CD4-positive, alpha-beta T cell (primary cell): ENCODE measurements around the gene KLHL33. TPM values are rescaled to one million over a fixed set of nuclear protein-coding genes. Genes with fewer than 3 reads are reported as not detected.

Experiments
- ATAC-seq: fragments of 200-7000 bp; cut with Tn5 transposase; one replicate; pipeline ENCODE4 v1.10.0; 2022; ENCODE audit warnings: mild to moderate bottlenecking; ENCODE audit not compliant: poor library complexity
- CTCF ChIA-PET: fragments of 350-600 bp; sonication (Branson Sonifier 250); formaldehyde crosslinking; loops from one replicate; lab custom pipeline; 2021; ENCODE audit warnings: antibody characterized with exemption, inconsistent platforms; lab: Charles Lee
- POLR2A ChIA-PET: fragments of 350-600 bp; sonication (Branson Sonifier 250); formaldehyde crosslinking; loops from one replicate; lab custom pipeline; 2021; ENCODE audit warnings: antibody characterized with exemption, inconsistent platforms; lab: Charles Lee
- DNase-seq, 14 experiments: peaks; one replicate each; pipeline ENCODE4 v3.0.0-alpha.2; 2013 to 2020; ENCODE audit warnings: mixed read lengths in 2 of 14
- H3K27ac ChIP-seq, 2 donors: one replicate each; pipeline versions ENCODE4 v1.5.1 to v1.7.0; 2013; ENCODE audit warnings: low read length in 2 of 2, low read depth in 1 of 2, mild to moderate bottlenecking in 1 of 2
- H3K27me3 ChIP-seq, 2 experiments: 1 replicate in 1 of 2; 2 replicates in 1 of 2; pipeline versions ENCODE4 v1.6.1 to v1.7.0; 2013; ENCODE audit warnings: low read length in 2 of 2, control low read depth in 1 of 2, mild to moderate bottlenecking in 1 of 2, moderate library complexity in 1 of 2; ENCODE audit not compliant: insufficient read depth in 2 of 2, control insufficient read depth in 1 of 2
- H3K36me3 ChIP-seq: one replicate; pipeline ENCODE4 v1.6.1; 2013; ENCODE audit warnings: low read length, control low read depth; ENCODE audit not compliant: insufficient read depth
- H3K4me1 ChIP-seq: one replicate; pipeline ENCODE4 v1.6.1; 2013; ENCODE audit warnings: low read length, control low read depth; ENCODE audit not compliant: insufficient read depth
- H3K4me3 ChIP-seq: one replicate; pipeline ENCODE4 v1.5.1; 2013; ENCODE audit warnings: mild to moderate bottlenecking, low read length, moderate library complexity
- H3K9me3 ChIP-seq, 2 experiments: 1 replicate in 1 of 2; 2 replicates in 1 of 2; pipeline versions ENCODE4 v1.6.1 to v1.7.0; 2013; ENCODE audit warnings: low read length in 2 of 2, mild to moderate bottlenecking in 2 of 2, control low read depth in 1 of 2, moderate library complexity in 1 of 2; ENCODE audit not compliant: control insufficient read depth in 1 of 2, insufficient read depth in 1 of 2
- H3K27ac Mint-ChIP-seq: one replicate; pipeline ENCODE4 v1.8.0; 2020; ENCODE audit warnings: mixed read lengths
- H3K27me3 Mint-ChIP-seq: one replicate; pipeline ENCODE4 v1.8.0; 2021; ENCODE audit warnings: mixed read lengths
- H3K36me3 Mint-ChIP-seq: one replicate; pipeline ENCODE4 v1.8.0; 2021; ENCODE audit warnings: low read depth, mixed read lengths
- H3K4me1 Mint-ChIP-seq: one replicate; pipeline ENCODE4 v1.8.0; 2021; ENCODE audit warnings: low read depth, mixed read lengths
- H3K4me3 Mint-ChIP-seq: one replicate; pipeline ENCODE4 v1.8.0; 2020; ENCODE audit warnings: mild to moderate bottlenecking, mixed read lengths
- H3K9me3 Mint-ChIP-seq: one replicate; pipeline ENCODE4 v1.8.0; 2020; ENCODE audit warnings: mixed read lengths
- CTCF ChIP-seq: fragments of 200-600 bp; IDR thresholded peaks from one replicate; pipeline ENCODE4 v1.8.0; 2022; ENCODE audit warnings: antibody characterized with exemption, mild to moderate bottlenecking
- intact Hi-C, 2 experiments: fragments of 100-400 bp; cut with DNase I in 1 of 2; cut with micrococcal nuclease in 1 of 2; formaldehyde crosslinking; loops; one replicate each; pipeline versions ENCODE4 v1.15.1 to v1.9.0; 2023 to 2025; cut with DNase I, micrococcal nuclease
- total RNA-seq, 174 experiments: library from RNA in 2 of 174; stranded (reverse) in 2 of 174; gene quantifications; one replicate each; pipeline ENCODE4 v1.2.3 and lab custom pipeline; 2021 to 2026

KLHL33 gene
- total RNA-seq, 2 experiments from 2014 or later = 0.19 to 0.31 TPM

- Histone ChIP-seq H3K36me3 (peaks cover 48% of the 10 kb centered on the region), H3K4me1 (peaks cover 79% of the 10 kb centered on the region), H3K9me3 (no peaks in the 10 kb centered on the region), H3K4me3 (no peak overlapping the region), H3K27me3 (no peaks in the 10 kb centered on the region), H3K27ac (no peak overlapping the region)
- Mint-ChIP-seq H3K36me3 (peaks cover 76% of the 10 kb centered on the region), H3K4me1 (peaks cover 83% of the 10 kb centered on the region), H3K4me3 (peak overlapping the region; percentile 76), H3K9me3 (no peaks in the 10 kb centered on the region), H3K27ac (peak overlapping the region; percentile 92), H3K27me3 (no peaks in the 10 kb centered on the region)
- no peak for TF ChIP-seq CTCF
- ChIA-PET CTCF (no interaction called here), POLR2A (interaction anchor here (1.2 to 4.8 kb wide), 3 partner anchors 12 to 17 kb away, joined by 4 to 43 read pairs (median 9); partner anchors contain the start of genes APEX1 and PIP4P1)
- intact Hi-C loops = no loop called here
- no peak for DNase-seq
- ATAC-seq = no peak
Measured at GRCh38 chr14:20472536-20473169, 36.7 kb upstream of the KLHL33 start.

DNA sequence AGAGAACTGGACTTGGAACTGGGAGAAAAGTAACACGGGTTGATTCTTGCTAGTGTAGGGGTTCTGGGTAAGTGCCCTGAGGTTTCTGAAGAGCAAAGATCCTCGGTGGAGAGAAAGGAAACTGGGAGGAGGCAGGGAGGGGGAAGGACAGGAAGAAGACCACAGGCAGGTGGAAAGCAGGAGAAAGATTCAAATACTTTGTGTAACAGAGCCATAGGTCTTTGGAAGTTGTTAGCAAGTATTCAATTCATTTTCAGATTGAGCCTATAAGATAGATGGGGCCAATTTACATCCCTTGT, 34.6 kb upstream of the KLHL33 start:
- no peaks in the 10 kb centered on the region for H3K9me3 ChIP-seq
- H3K9me3 Mint-ChIP-seq = no peaks in the 10 kb centered on the region
- no peak for ATAC-seq
- H3K27ac Mint-ChIP-seq = peak overlapping the region; percentile 92
- peaks cover 62% of the 10 kb centered on the region for H3K4me1 Mint-ChIP-seq
- peaks cover 35% of the 10 kb centered on the region for H3K36me3 ChIP-seq
- H3K4me1 ChIP-seq = peaks cover 58% of the 10 kb centered on the region
- H3K27me3 Mint-ChIP-seq = no peaks in the 10 kb centered on the region
- TF ChIP-seq CTCF = no peak
- intact Hi-C loops = no loop called here
- H3K27me3 ChIP-seq = no peaks in the 10 kb centered on the region
- peak overlapping the region; percentile 78 to 81 for H3K27ac ChIP-seq
- H3K4me3 Mint-ChIP-seq = peak overlapping the region; percentile 98
- ChIA-PET POLR2A (interaction anchor here (0.7 to 4.8 kb wide), 10 partner anchors 9 to 212 kb away, joined by 3 to 43 read pairs (median 8); partner anchors contain the start of genes APEX1, OSGEP and PIP4P1), CTCF (interaction anchor here (1.1 to 1.6 kb wide), 2 partner anchors 55 to 57 kb away, joined by 3 to 7 read pairs; partner anchors contain the start of gene TEP1)
- H3K4me3 ChIP-seq = peak overlapping the region; percentile 95
- H3K36me3 Mint-ChIP-seq = peaks cover 55% of the 10 kb centered on the region
- peak in 1 of 14 experiments; percentile 29 for DNase-seq

GRCh38 chr14:20469890-20470602, 34.1 kb upstream of the KLHL33 start:
- Mint-ChIP-seq H3K36me3 (peaks cover 50% of the 10 kb centered on the region), H3K9me3 (no peaks in the 10 kb centered on the region), H3K27me3 (no peaks in the 10 kb centered on the region), H3K4me1 (peaks cover 57% of the 10 kb centered on the region), H3K27ac (peak overlapping the region; percentile 92), H3K4me3 (peak overlapping the region; percentile 98)
- TF ChIP-seq CTCF = no peak
- ATAC-seq (peak; percentile 54), DNase-seq (peak in 12 of 14 experiments; percentile 15 to 82 (median 42))
- intact Hi-C loops = loop anchor here (1.0 to 10.0 kb wide), 7 partner anchors 7 to 615 kb away; partner anchors contain the start of genes APEX1 (in 2 of the 2), OSGEP (in 1 of the 2) and PARP2 (in 1 of the 2)
- H3K36me3 ChIP-seq = peaks cover 30% of the 10 kb centered on the region
- peak overlapping the region; percentile 78 to 81 for H3K27ac ChIP-seq
- ChIA-PET CTCF (interaction anchor here (1.0 to 1.6 kb wide), 4 partner anchors 13 to 57 kb away, joined by 3 to 7 read pairs (median 6); partner anchors contain the start of genes APEX1, OSGEP and TEP1), POLR2A (interaction anchor here (0.7 to 4.8 kb wide), 18 partner anchors 9 to 213 kb away, joined by 3 to 43 read pairs (median 6); partner anchors contain the start of genes APEX1, OSGEP, PARP2 and PIP4P1)
- H3K4me3 ChIP-seq = peak overlapping the region; percentile 95
- H3K9me3 ChIP-seq = no peaks in the 10 kb centered on the region
- H3K4me1 ChIP-seq = peaks cover 53% of the 10 kb centered on the region
- H3K27me3 ChIP-seq = no peaks in the 10 kb centered on the region
